Renal cortex interstitium (tissue), 11 donors: ENCODE data around the gene GDI1. TPM values are rescaled to one million over a fixed set of nuclear protein-coding genes. Genes with fewer than 3 reads are reported as not detected.

Source experiments
- DNase-seq, 11 donors: peaks; one replicate each; pipeline ENCODE4 v3.0.0-alpha.2; 2013; ENCODE audit warnings: low read depth in 9 of 11, low spot score in 4 of 11; ENCODE audit errors: extremely low read depth in 1 of 11
- polyA plus RNA-seq, 3 donors: library from polyadenylated mRNA; unstranded; fragments of 120-200 nt; gene quantifications; one replicate each; pipeline ENCODE4 v1.2.1, GENCODE V29; 2013; ENCODE audit not compliant: insufficient read length in 3 of 3

GDI1 gene
- polyA plus RNA-seq, 3 donors: 112 to 147 (median 141) TPM

DNA sequence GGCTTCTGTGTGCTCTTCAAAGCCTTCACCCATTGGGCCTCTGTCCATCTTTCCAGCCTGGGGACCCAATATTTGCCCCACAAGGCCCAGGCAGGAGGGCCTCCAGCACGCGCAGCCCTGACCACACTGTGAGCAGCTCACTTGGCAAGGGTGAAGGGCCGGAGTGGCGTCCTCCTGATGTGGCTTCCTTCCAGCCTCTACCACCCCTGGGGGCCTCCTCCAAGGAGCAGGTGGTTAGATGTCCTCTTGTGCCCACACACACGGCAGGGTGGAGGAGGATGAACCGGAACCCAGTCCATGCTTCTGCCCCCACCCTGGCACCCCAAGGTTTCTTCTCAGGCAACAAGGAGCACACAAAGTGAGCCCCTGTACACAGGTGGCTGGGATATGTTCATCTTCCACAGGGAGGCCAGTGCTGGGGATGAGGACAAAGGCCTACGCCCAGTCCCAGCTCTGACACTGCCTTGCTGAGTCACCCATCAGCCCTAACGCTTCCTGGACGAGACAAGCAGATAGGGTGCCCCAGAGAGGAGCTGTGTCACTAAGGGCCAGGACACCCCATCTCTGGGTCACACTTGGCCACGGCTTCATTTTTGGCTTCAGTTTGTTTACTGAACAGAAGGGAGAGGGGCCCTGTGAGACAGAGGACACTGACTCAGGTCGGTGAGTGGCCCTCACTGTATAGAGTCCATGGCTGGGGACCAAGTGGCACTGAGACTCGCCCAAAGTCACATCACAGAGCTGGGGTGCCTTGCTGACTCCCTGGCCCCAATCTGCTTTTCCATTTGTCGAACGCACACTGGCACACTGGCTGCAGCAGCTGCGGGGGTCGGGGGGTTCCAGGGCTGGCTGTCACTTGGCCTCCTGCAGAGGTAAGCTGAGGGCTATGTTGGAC is 47.5 kb downstream of the GDI1 start:
- no peak for DNase-seq

GRCh38 chrX:154485150-154486051 is 48.4 kb downstream of the GDI1 start:
- no peak for DNase-seq

DNA sequence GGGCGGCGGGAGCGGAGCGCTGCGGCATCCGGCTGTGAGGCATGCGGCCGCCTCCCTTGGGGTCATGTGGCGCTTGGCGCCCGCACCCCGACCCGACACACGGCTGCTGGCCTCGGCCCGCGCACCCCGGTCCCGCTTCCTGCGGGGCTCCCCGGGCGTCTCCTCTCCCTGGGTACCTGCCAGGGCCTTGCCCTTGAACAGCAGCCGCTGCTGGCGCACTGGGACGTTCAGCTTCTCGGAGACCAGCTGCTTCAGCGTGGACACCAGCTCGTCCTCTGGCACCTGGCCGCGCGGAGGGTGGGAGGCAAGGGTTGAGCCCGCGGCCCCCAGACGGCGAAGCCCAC is 49.1 kb downstream of the GDI1 start:
- no peak for DNase-seq

DNA sequence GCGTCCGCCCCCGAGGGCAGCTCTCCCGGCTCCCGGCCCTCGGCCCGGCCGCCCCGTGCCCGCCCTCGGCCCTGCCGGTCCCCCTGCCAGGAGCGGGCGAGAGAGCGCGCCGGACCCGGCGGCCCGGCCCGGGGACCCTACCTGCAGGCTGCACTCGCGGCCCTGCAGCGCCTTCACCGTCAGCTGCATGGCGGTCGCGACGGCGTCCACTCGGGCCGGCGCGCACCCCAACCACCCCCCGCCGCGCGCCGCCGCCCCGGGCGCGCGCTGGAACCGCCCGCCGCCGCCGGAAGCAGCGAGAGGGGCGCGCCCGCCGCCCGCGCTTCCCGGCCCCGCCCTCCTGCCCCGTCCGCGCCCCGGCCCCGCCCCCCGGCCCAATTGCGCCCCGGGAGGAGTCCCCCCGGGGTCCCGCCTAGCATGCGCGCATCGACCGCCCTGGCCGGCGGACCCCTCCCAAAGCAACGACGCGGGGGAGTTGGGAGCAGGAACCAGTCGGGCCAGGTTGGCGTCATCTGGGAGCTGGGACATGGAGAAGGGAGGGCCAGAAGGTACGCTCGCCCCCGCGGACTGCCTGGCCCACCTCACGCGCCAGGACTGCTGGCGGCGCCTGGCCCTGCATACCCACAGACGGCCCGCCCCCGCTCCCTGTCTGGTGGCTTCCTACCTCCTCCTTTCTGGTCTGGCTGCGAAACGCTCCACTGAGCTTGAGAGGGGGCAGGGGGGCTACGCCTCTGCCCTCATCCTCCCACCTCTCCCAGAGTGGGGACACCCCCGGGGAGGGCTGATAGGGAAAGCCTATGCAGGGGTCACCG is 49.6 kb downstream of the GDI1 start, which contains the start of gene UBL4A:
Gene UBL4A, minus strand, starts transcription at position 220 of the 812 bp plus-strand sequence. Its CDS starts 31 bp downstream, at position 189.
- DNase-seq: peak in 9 of 11 donors; percentile 33 to 70 (median 56)

GRCh38 chrX:154487518-154488290 is 50.8 kb downstream of the GDI1 start:
- no peak for DNase-seq

DNA sequence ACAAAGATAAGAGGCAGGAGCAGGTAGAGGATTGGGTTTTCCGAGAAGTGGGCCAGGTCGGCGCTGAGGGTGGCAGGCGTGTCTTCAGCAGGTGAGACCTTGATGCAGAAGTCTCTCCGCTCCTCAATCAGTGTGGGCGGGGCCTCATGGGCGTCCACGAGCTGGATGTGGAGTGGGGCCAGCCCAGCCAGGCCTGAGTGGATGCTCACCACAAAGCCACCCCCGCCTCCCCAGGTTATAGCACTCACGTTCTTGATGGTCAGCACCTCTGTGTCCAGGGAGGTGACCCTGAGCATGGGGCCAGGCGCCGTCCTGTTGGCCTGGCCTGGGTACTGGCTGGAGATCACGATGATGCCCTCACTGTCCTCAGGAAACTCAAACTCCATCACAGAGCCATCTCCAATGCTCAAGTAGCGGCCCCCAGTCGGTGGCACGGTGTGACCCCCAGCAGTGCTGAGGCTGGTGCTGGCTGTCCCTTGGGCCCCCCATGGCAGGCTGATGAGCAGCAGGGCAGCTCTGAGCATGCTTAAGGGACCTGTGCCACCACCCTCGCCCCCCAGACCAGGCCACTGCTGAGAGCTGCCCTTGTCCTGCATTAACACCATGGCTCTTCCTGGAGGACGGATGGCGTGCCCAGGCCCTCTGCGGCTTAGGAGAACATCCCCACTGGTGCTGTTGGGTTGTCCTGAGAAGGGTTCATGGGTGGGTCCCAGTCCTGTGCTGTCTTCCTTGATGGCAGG is 51.6 kb downstream of the GDI1 start:
- no peak for DNase-seq

DNA sequence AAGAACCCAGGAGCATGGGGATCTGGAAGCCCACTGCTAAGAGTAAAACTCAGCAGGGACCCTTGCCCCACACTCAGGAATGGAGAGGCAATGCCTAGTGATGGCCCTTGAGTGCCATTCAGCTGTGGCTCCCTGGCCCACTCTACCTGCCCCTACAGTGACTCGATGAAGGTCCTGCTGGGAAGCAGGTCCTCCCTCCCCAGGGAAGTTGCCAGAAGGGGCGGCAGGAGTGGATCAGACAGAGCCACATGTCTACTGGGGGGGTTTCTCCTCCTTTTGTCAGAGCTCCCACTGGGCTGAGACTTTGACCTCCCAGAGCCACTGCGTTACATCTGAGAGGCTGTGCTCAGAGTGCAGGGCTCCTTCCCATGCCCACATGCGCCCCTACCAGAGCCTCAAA is 52.2 kb downstream of the GDI1 start:
- no peak for DNase-seq

- no peak for DNase-seq
Measured at GRCh38 chrX:154490021-154490413, 53.1 kb downstream of the GDI1 start.

DNA sequence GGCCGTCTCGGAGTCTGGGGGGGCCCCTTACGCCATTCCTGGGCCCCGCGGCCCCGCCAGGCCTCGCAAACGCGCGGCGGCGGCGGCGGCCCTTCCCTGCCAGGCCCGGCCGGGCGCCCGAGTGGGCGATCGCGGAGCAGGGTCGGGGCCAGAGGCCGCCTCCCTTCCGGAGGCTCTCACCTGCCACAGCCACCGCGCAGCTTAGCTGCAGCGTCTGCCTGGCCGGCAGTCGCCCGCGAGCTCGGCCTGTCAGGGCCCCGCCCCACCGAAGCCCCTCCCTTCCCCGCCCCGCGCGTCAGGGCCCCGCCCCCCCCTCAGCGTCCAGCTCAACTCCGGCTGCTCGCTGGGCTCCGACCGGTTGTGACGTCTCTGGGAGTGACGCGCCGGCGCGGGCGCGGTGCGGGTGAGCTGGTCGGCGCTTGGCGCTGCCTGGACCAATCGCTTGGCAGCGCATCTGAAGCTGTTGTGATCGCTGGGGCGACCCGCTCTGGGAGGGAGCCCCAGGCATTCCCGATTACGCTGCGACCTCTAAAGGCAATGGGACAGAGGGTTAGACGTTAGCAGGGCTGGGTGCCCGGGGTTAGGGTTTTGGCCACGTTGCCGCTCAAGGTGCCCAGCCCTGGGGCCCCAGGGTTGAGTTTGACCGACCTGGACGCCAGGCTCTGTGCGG is 53.6 kb downstream of the GDI1 start, which contains the start of gene SLC10A3:
Gene SLC10A3, minus strand, starts transcription at position 216 of the 670 bp plus-strand sequence. CDS start 1,689 bp downstream, outside the sequence.
- peak; percentile 64 to 88 (median 84) for DNase-seq

Other genes with a start within 250 kb of the GDI1 start
- gene OPN1MW2, start 217.4 kb upstream of the GDI1 start, polyA plus RNA-seq: not detected
- gene OPN1MW3, start 179.6 kb upstream of the GDI1 start, polyA plus RNA-seq: not detected
- gene TEX28, start 142.0 kb upstream of the GDI1 start, polyA plus RNA-seq: not detected
- under 1 TPM; 0.22 to 0.52 (median 0.24) TPM for gene TKTL1, start 141.4 kb upstream of the GDI1 start, polyA plus RNA-seq
- gene FLNA, start 62.5 kb upstream of the GDI1 start, polyA plus RNA-seq: 100 to 1,000 TPM; 412 to 595 (median 545) TPM
- gene EMD, start 57.9 kb upstream of the GDI1 start, polyA plus RNA-seq: 10 to 100 TPM; 71.3 to 97.8 (median 78.0) TPM
- gene RPL10, start 38.8 kb upstream of the GDI1 start, polyA plus RNA-seq: 1,000 to 10,000 TPM; 3,021 to 3,596 (median 3,323) TPM
- gene DNASE1L1, start 27.9 kb upstream of the GDI1 start, polyA plus RNA-seq: 10 to 100 TPM; 11.5 to 13.9 (median 12.0) TPM
- gene TAFAZZIN, start 25.6 kb upstream of the GDI1 start, polyA plus RNA-seq: 10 to 100 TPM; 32.4 to 51.9 (median 33.2) TPM
- gene ATP6AP1, start 8.5 kb upstream of the GDI1 start, polyA plus RNA-seq: 100 to 1,000 TPM; 133 to 160 (median 154) TPM
- gene FAM50A, start 7.0 kb downstream of the GDI1 start, polyA plus RNA-seq: 10 to 100 TPM; 47.3 to 60.2 (median 54.6) TPM
- 10 to 100 TPM; 52.8 to 72.0 (median 57.0) TPM for gene PLXNA3, start 21.1 kb downstream of the GDI1 start, polyA plus RNA-seq
- gene LAGE3, start 42.1 kb downstream of the GDI1 start, polyA plus RNA-seq: 10 to 100 TPM in 2 of 3 donors, 1 to 10 TPM in 1; 9.2 to 14.9 (median 11.8) TPM
- 10 to 100 TPM; 23.9 to 32.2 (median 25.9) TPM for gene UBL4A, start 49.5 kb downstream of the GDI1 start, polyA plus RNA-seq
- gene SLC10A3, start 53.5 kb downstream of the GDI1 start, polyA plus RNA-seq: 10 to 100 TPM; 14.8 to 23.1 (median 21.4) TPM
- 10 to 100 TPM; 22.9 to 42.8 (median 36.7) TPM for gene FAM3A, start 79.1 kb downstream of the GDI1 start, polyA plus RNA-seq
- 10 to 100 TPM; 39.2 to 46.8 (median 40.5) TPM for gene G6PD, start 109.7 kb downstream of the GDI1 start, polyA plus RNA-seq
- 10 to 100 TPM; 13.7 to 20.2 (median 19.5) TPM for gene IKBKG, start 110.5 kb downstream of the GDI1 start, polyA plus RNA-seq
- gene CTAG1A, start 148.0 kb downstream of the GDI1 start, polyA plus RNA-seq: not detected
- gene CTAG1B, start 182.1 kb downstream of the GDI1 start, polyA plus RNA-seq: not detected
- not detected for gene CTAG2, start 216.4 kb downstream of the GDI1 start, polyA plus RNA-seq